Left forelimb (tissue), 1 donor: ENCODE results near the gene FAM114A2.
A peak's percentile ranks its signal among the peaks of the same experiment; 100 is the strongest.

Source experiments
- DNase-seq: peaks from one replicate; pipeline ENCODE4 v3.0.0-alpha.2; 2018; ENCODE audit warnings: low spot score

Gene FAM114A2

GRCh38 chr5:153983885-153984284 lies 54.8 kb downstream of the FAM114A2 start:
- DNase-seq: no peak

DNA sequence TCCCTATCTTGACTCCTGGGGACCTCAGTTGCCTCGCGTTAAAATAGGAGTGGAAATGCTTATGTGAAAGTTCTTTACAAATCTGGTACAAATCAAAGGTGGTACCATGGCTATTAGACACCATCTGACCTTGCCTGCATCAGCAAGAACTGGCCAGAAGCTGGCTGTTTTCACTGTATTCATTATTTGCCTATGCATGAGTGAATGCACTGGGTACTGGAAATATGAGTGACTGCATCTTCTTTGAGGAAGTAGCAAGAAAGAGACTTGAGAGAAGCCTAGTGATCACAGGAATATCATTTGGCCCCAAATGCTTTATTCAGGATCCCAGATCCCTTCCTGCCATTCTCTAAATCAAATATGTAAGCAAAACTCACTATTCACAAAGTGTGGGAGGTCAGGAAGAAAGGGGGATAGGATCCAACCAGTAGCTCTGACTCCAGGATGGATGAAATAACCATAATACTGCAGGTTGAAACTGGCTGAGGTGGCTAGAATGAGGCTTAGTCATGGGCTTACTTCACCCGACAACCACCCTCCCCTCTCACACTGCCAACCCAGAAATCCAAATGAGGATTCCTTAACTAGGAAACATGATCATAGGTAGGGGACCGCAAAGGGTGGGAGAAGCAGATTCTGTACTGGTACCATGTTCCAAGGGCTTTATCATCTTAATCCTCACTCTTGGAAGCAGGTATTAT lies 56.7 kb downstream of the FAM114A2 start:
- DNase-seq: no peak

DNA sequence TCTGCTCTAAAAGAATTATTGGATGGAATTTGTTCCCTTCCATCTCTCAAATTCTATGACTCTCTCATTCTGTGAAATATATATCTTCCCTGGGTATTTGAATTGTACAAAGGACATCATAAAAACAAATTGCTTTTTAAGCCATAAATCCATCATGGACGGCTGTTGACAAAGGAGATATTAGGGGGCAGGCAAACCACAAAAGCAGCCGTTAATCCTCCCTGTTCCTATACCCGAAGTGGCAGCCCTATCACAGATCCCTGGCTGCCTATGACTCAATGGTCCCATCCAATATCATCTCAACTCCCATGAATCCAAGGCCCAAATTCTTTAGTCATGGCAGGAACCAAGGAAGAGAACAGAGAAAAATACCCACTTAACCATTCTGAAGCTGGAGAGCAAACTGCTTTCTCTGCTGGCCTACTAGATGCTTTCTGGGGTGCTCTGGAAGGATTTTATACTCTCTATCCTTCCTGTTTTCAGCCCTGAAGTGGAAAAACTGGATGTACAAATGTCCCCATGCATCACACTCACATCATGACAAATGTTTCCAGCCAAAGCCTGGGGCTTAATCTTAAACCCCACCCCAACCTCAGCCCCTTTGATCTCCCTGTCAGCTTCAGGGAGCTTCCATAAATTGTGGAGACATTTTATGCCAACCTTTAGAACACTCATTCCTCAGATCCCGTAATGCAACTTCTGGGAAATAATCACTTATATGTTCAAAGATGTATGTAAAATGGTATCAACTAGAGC lies 59.5 kb downstream of the FAM114A2 start:
- no peak for DNase-seq

GRCh38 chr5:153974813-153975163 lies 63.9 kb downstream of the FAM114A2 start:
- DNase-seq: no peak

DNA sequence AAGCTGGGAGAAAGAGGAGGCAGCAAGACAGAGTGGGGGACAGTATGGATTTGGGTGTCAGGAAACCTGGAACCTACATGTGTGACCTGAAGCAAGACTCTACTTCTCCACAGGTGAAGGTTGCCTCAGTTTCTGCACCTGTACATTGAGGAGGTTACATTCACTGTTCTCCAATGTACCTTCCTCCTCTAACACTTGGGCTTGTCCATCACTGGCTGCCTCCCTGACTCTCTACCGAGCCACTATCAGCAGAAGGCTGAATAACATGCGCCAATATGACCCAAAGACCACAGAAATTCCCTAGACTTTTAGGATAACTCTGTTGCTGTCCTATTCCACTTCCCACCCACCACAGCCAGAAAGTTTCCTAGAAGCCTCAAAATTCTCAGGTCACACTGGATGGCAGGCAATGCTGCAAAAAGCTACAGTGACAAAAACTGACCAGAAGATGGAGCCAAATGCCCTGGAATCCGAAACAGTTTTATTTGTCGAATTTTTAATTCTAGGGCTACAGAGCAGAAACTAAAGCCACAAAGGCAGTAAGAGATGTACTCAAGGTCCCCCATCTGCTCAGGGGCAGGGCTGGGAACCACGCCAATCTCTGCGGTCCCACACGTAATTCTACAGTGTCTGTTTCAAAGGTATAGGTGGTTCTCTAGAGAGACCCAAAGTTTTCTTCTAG lies 64.4 kb downstream of the FAM114A2 start:
- no peak for DNase-seq

GRCh38 chr5:153972240-153972639 lies 66.5 kb downstream of the FAM114A2 start:
- DNase-seq: no peak

DNA sequence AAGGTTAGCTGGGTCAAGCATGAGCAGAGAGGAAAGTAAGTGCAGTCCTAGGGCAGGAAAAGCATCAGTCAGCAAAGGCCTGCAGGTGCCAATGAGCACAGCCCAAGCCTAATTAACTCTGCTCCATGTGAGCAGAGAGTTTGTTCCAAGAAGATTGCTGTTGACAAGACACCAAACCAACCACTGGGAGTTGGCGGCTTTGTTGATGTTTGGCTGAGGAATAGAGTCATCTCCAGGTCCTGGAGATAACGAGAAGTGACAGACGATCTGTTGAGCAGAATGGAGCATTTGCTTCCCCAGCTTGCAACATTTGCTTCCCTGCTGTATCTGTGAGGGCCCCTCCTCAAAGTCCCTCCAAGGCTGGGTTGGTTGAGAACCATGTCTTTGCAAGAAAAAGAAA lies 68.2 kb downstream of the FAM114A2 start:
- no peak for DNase-seq

DNA sequence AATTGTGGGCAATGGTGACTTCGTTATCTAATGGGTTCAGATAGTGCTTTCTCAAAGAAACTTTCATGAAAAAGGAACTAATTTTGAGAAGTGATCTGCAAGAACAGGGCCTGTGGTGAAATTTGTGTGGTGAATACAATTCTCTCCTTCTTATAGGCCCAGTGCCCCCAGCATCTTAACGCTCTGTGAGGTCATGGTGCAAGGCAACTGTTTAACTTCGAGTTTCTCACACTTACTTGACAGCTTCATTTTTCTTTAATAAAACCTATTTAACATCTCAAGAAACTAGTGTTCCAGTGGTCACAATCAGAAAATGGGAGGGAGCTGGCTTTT lies 69.2 kb downstream of the FAM114A2 start:
- no peak for DNase-seq

GRCh38 chr5:153968761-153969562 lies 69.7 kb downstream of the FAM114A2 start:
- DNase-seq: no peak

- peak; percentile 81 for DNase-seq
Observed at GRCh38 chr5:153964880-153965645, 73.6 kb downstream of the FAM114A2 start.

- DNase-seq: no peak
Observed at GRCh38 chr5:153964191-153964879, 74.4 kb downstream of the FAM114A2 start.

- no peak for DNase-seq
Observed at GRCh38 chr5:153960269-153961215, 78.2 kb downstream of the FAM114A2 start.

DNA sequence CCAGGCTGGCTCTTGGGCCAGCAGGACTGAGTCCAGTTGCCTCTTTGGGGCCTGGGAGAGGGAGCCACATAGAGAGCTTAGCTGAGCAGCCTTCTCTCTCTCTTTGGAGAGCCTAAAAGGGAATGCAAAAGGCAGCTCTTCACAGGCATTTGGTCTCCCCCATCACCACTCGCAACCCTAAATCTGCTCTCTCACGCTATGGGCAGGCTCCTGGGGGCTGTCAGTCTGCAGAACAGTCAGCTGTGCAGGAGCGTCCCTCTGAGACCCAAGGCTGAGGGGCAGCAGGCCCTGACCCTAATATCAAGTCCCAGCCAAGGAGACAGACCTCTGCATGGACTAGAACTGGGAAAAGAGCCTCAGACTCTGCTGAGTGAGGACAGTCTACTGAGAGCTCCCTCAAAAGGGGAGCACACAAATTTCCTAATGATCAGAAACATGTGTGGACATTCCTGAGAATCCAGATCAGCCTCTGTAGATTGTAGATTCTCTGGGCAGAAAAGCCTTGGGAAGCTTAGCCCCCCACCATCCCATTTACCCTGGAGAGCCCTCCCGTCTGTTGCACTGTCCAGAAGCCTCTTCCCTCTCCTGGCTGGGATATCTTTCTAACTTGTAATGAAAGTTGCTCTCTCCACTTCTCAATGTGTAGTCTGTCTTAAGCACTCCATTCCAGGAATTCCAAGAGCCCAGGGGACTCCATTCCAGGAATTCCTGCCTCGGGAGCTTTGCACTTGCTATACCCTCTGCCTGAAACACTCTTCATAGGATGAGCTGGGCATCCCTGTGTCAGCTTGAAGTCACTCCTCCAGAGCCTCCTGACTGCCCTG lies 79.4 kb downstream of the FAM114A2 start:
- DNase-seq: no peak

GRCh38 chr5:153957205-153957604 lies 81.5 kb downstream of the FAM114A2 start:
- DNase-seq: no peak

GRCh38 chr5:153953411-153953810 lies 85.3 kb downstream of the FAM114A2 start:
- no peak for DNase-seq

DNA sequence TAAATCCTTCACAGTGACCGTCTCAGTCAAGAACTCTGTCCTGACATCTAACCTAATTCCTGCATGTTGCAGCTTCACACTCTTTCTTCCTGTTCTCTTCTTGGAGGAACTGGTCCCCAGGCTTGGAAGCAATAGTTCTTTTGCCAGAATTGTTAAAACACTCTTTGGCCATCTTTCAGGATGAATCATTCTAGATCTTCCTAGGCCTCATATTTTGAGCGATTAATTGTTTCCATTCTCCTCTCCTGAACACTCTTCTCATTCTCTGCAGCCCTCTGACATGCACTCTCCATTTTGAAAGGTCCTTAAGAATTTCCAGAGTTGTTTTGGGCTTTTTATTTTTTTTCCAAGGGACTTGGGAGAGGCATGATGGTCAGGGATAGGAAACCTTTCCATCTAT lies 85.8 kb downstream of the FAM114A2 start:
- DNase-seq: no peak

GRCh38 chr5:153952057-153952456 lies 86.7 kb downstream of the FAM114A2 start:
- DNase-seq: no peak

- no peak for DNase-seq
Observed at GRCh38 chr5:153941265-153941664, 97.4 kb downstream of the FAM114A2 start.
